ENCODE results near the gene SEMA6A. TPM values are rescaled to one million over a fixed set of nuclear protein-coding genes. Genes with fewer than 3 reads are reported as not detected.

SEMA6A gene
- total RNA-seq, 1 experiment from 2014 or later = 18.3 TPM

GRCh38 chr5:116576053-116576713, 1.6 kb upstream of the SEMA6A start:
- Histone ChIP-seq H3K27me3 (replicated peaks; ENCODE audit: control insufficient read depth, insufficient read depth, low read length) (no peaks in the 10 kb centered on the region; the same call in 1 of the 2 replicates), H3K36me3 (ENCODE audit: control insufficient read depth, insufficient read depth, low read length) (no peaks in the 10 kb centered on the region), H3K9me3 (no peaks in the 10 kb centered on the region), H3K4me1 (peaks cover 26% of the 10 kb centered on the region), H3K4me3 (ENCODE audit: low read depth, low read length) (peak overlapping the region; percentile 61)
- POLR2A ChIA-PET = no interaction called here
- DNase-seq = peak; percentile 43 to 59
- intact Hi-C loops (cut with micrococcal nuclease; ENCODE audit: unreplicated experiment) = loop anchor here (1.0 to 5.0 kb wide), 3 partner anchors 81 to 372 kb away; no protein-coding TSS in a partner anchor
- BruUV-seq (replicated peaks) = no TSS peak
- H3K4me1 Mint-ChIP-seq (ENCODE audit: low read depth, unreplicated experiment) = peaks cover 26% of the 10 kb centered on the region
- H3K27ac Mint-ChIP-seq (ENCODE audit: unreplicated experiment) = peak overlapping the region; percentile 33
- CTCF ChIA-PET = interaction anchor here (0.6 kb wide), 1 partner anchor 59 kb away, joined by 4 read pairs; no protein-coding TSS in a partner anchor
- peaks cover 2% of the 10 kb centered on the region for H3K27me3 Mint-ChIP-seq (ENCODE audit: insufficient read depth, unreplicated experiment)
- H3K36me3 Mint-ChIP-seq (ENCODE audit: insufficient read depth, unreplicated experiment) = peaks cover 22% of the 10 kb centered on the region
- no peaks in the 10 kb centered on the region for H3K9me3 Mint-ChIP-seq (ENCODE audit: unreplicated experiment)
- H3K4me3 Mint-ChIP-seq (ENCODE audit: unreplicated experiment) = peak overlapping the region; percentile 92
- peak; percentile 62 to 73 for TF ChIP-seq CTCF (IDR thresholded peaks at IDR 0.05; ENCODE audit: insufficient read depth in 1 of 2, low read depth in 1 of 2, low read length in 1 of 2, severe bottlenecking in 1 of 2, unreplicated experiment in 1 of 2)

- peaks cover 22% of the 10 kb centered on the region for H3K4me1 Mint-ChIP-seq (ENCODE audit: low read depth, unreplicated experiment)
- TSS peak; percentile 54 for BruUV-seq (replicated peaks)
These were observed 866 bp upstream of the SEMA6A start for GRCh38 chr5:116575326-116576052.

More at GRCh38 chr5:116575326-116576052, 866 bp upstream of the SEMA6A start:
- Histone ChIP-seq H3K4me3 (ENCODE audit: low read depth, low read length) (peak overlapping the region; percentile 61), H3K27me3 (replicated peaks; ENCODE audit: control insufficient read depth, insufficient read depth, low read length) (no peaks in the 10 kb centered on the region; the same call in 1 of the 2 replicates), H3K36me3 (ENCODE audit: control insufficient read depth, insufficient read depth, low read length) (no peaks in the 10 kb centered on the region), H3K4me1 (peaks cover 26% of the 10 kb centered on the region), H3K9me3 (no peaks in the 10 kb centered on the region)
- ChIA-PET POLR2A (interaction anchor here (0.5 kb wide), 1 partner anchor 811 kb away, joined by 5 read pairs; no protein-coding TSS in a partner anchor), CTCF (no interaction called here)
- intact Hi-C loops (cut with micrococcal nuclease; ENCODE audit: unreplicated experiment) = loop anchor here (1.0 to 5.0 kb wide), 4 partner anchors 82 to 373 kb away; no protein-coding TSS in a partner anchor
- DNase-seq = no peak
- Mint-ChIP-seq H3K9me3 (ENCODE audit: unreplicated experiment) (no peaks in the 10 kb centered on the region), H3K27me3 (ENCODE audit: insufficient read depth, unreplicated experiment) (peaks cover 2% of the 10 kb centered on the region), H3K36me3 (ENCODE audit: insufficient read depth, unreplicated experiment) (peaks cover 22% of the 10 kb centered on the region), H3K4me3 (ENCODE audit: unreplicated experiment) (peak overlapping the region; percentile 92), H3K27ac (ENCODE audit: unreplicated experiment) (peak overlapping the region; percentile 33)
- TF ChIP-seq CTCF (IDR thresholded peaks at IDR 0.05; ENCODE audit: insufficient read depth in 1 of 2, low read depth in 1 of 2, low read length in 1 of 2, severe bottlenecking in 1 of 2, unreplicated experiment in 1 of 2) = no peak
